22Rv1 (cell line): ENCODE measurements around the gene MRGPRX2.

Experiments
- CTCF ChIP-seq: fragments of 450-650 bp; IDR thresholded peaks from 2 replicates; pipeline ENCODE4 v1.5.1; 2017; ENCODE audit warnings: mild to moderate bottlenecking
- ZFX ChIP-seq: fragments of 450-650 bp; IDR thresholded peaks from 2 replicates; pipeline ENCODE4 v1.6.1; 2017; ENCODE audit warnings: antibody characterized with exemption, borderline replicate concordance

- no peak for TF ChIP-seq CTCF
- TF ChIP-seq ZFX = no peak
Measured at GRCh38 chr11:19092342-19092741, 31.8 kb upstream of the MRGPRX2 start.
